Osteoblast (primary cell): ENCODE results near the gene CNBD2. TPM values are rescaled to one million over a fixed set of nuclear protein-coding genes. Genes with fewer than 3 reads are reported as not detected.

ENCODE experiments used
- DNase-seq: peaks from one replicate; pipeline ENCODE4 v3.0.0; 2011; ENCODE audit warnings: low spot score, mixed read lengths; ENCODE audit not compliant: insufficient read length; ENCODE audit errors: missing footprints
- H2AFZ ChIP-seq: 2 replicates; pipeline ENCODE4 v1.6.0; 2011; ENCODE audit warnings: mild to moderate bottlenecking, low read length
- H3K27ac ChIP-seq: 2 replicates; pipeline ENCODE4 v1.5.1; 2011; ENCODE audit warnings: mild to moderate bottlenecking, low read depth, low read length, moderate library complexity
- H3K27me3 ChIP-seq: 2 replicates; pipeline ENCODE4 v1.6.0; 2012; ENCODE audit warnings: mild to moderate bottlenecking, control low read depth, inconsistent platforms, low read length, moderate library complexity; ENCODE audit not compliant: insufficient read depth
- H3K36me3 ChIP-seq: 2 replicates; pipeline ENCODE4 v1.5.1; 2011; ENCODE audit warnings: mild to moderate bottlenecking, low read length, control low read depth, moderate library complexity; ENCODE audit not compliant: insufficient read depth
- H3K4me1 ChIP-seq: 2 replicates; pipeline ENCODE4 v1.5.1; 2011; ENCODE audit warnings: mild to moderate bottlenecking, low read length, control low read depth, moderate library complexity; ENCODE audit not compliant: insufficient read depth
- H3K4me2 ChIP-seq: 2 replicates; pipeline ENCODE4 v1.6.0; 2011; ENCODE audit warnings: mild to moderate bottlenecking, low read length; ENCODE audit not compliant: insufficient read depth
- H3K4me3 ChIP-seq: fragments of 200-600 bp; sonication (generic); 3 replicates; pipeline ENCODE4 v1.5.1; 2012; ENCODE audit warnings: mild to moderate bottlenecking, low read length, inconsistent platforms; ENCODE audit not compliant: insufficient read depth
- H3K79me2 ChIP-seq: 2 replicates; pipeline ENCODE4 v1.6.0; 2012; ENCODE audit warnings: mild to moderate bottlenecking, low read length, control low read depth, inconsistent platforms; ENCODE audit not compliant: insufficient read depth
- H3K9me3 ChIP-seq: 2 replicates; pipeline ENCODE4 v1.5.1; 2011; ENCODE audit warnings: low read depth, low read length, control low read depth
- H4K20me1 ChIP-seq: 2 replicates; pipeline ENCODE4 v1.6.0; 2012; ENCODE audit warnings: mild to moderate bottlenecking, low read length, control low read depth; ENCODE audit not compliant: insufficient read depth
- CTCF ChIP-seq: IDR thresholded peaks from 2 replicates; pipeline ENCODE4 v1.5.1; 2011; ENCODE audit warnings: mild to moderate bottlenecking, low read depth, low read length, moderate library complexity; ENCODE audit errors: extremely low read depth
- total RNA-seq: library from RNA; depleted of rRNA; stranded (reverse); fragments of >200 nt; gene quantifications from 2 replicates; pipeline ENCODE4 v1.2.3, GENCODE V29; 2012

Gene CNBD2
- total RNA-seq, 1 donor: 0.72 TPM

GRCh38 chr20:35939264-35939663 is 29.1 kb upstream of the CNBD2 start:
- no peak for TF ChIP-seq CTCF
- peak; percentile 79 for DNase-seq
- Histone ChIP-seq H3K4me3 (peak overlapping the region; percentile 5), H3K4me1 (peaks cover 15% of the 10 kb centered on the region), H3K4me2 (peak overlapping the region; percentile 56), H3K36me3 (peaks cover 37% of the 10 kb centered on the region), H3K27ac (peak overlapping the region; percentile 39), H3K79me2 (peaks cover 25% of the 10 kb centered on the region), H4K20me1 (peaks cover 15% of the 10 kb centered on the region), H3K9me3 (no peaks in the 10 kb centered on the region), H3K27me3 (no peaks in the 10 kb centered on the region), H2AFZ (no peak overlapping the region)

GRCh38 chr20:35941620-35942019 is 26.8 kb upstream of the CNBD2 start:
- DNase-seq: no peak
- no peaks in the 10 kb centered on the region for H3K9me3 ChIP-seq
- H3K27ac ChIP-seq: no peak overlapping the region
- peaks cover 46% of the 10 kb centered on the region for H3K36me3 ChIP-seq
- peaks cover 18% of the 10 kb centered on the region for H4K20me1 ChIP-seq
- H2AFZ ChIP-seq: no peak overlapping the region
- no peak for TF ChIP-seq CTCF
- H3K4me3 ChIP-seq: no peak overlapping the region
- no peaks in the 10 kb centered on the region for H3K27me3 ChIP-seq
- peaks cover 15% of the 10 kb centered on the region for H3K4me1 ChIP-seq
- H3K4me2 ChIP-seq: no peak overlapping the region
- H3K79me2 ChIP-seq: peaks cover 14% of the 10 kb centered on the region

- Histone ChIP-seq H4K20me1 (peaks cover 22% of the 10 kb centered on the region), H3K27ac (no peak overlapping the region), H3K79me2 (peaks cover 15% of the 10 kb centered on the region), H3K9me3 (no peaks in the 10 kb centered on the region), H2AFZ (no peak overlapping the region), H3K4me2 (no peak overlapping the region), H3K4me3 (no peak overlapping the region), H3K36me3 (peaks cover 43% of the 10 kb centered on the region), H3K4me1 (peaks cover 15% of the 10 kb centered on the region), H3K27me3 (no peaks in the 10 kb centered on the region)
- no peak for DNase-seq
- no peak for TF ChIP-seq CTCF
Observed at GRCh38 chr20:35942243-35942642, 26.1 kb upstream of the CNBD2 start.

GRCh38 chr20:35947489-35947888 is 20.9 kb upstream of the CNBD2 start:
- peaks cover 2% of the 10 kb centered on the region for H3K4me1 ChIP-seq
- H3K27ac ChIP-seq: no peak overlapping the region
- no peaks in the 10 kb centered on the region for H3K27me3 ChIP-seq
- peaks cover 8% of the 10 kb centered on the region for H4K20me1 ChIP-seq
- DNase-seq: peak; percentile 43
- TF ChIP-seq CTCF: peak; percentile 49
- peaks cover 15% of the 10 kb centered on the region for H3K79me2 ChIP-seq
- no peak overlapping the region for H2AFZ ChIP-seq
- H3K36me3 ChIP-seq: peaks cover 34% of the 10 kb centered on the region
- H3K9me3 ChIP-seq: no peaks in the 10 kb centered on the region
- H3K4me2 ChIP-seq: no peak overlapping the region
- H3K4me3 ChIP-seq: no peak overlapping the region
